ENCODE results near the gene CRYAB.
"Not testable (repeated sequence)": the region's sequence is repeated elsewhere in the genome, so short reads cannot be mapped to it uniquely, and the experiment has no call there.

Gene CRYAB

GRCh38 chr11:111933176-111933575 is 21.6 kb upstream of the CRYAB start:
- DNase-seq: not testable (repeated sequence)

DNA sequence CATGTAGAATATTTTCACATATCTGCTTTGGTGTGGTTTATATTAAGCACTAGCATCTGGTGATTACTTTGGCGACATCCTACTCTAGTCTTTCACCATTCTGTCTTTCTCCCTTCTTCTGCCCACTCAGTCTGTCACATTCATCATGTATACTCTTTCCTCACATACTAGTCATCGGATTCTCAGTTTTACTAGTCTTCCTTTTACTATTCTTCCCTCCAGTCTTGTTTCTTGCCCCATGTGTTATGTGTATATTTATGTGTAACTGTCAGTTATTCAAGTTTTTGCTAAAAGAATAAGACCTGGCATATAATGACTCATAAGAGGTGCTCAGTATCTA is 21.0 kb upstream of the CRYAB start:
- no peak for DNase-seq

- no peak for DNase-seq
Observed at GRCh38 chr11:111930472-111930871, 18.9 kb upstream of the CRYAB start.

DNA sequence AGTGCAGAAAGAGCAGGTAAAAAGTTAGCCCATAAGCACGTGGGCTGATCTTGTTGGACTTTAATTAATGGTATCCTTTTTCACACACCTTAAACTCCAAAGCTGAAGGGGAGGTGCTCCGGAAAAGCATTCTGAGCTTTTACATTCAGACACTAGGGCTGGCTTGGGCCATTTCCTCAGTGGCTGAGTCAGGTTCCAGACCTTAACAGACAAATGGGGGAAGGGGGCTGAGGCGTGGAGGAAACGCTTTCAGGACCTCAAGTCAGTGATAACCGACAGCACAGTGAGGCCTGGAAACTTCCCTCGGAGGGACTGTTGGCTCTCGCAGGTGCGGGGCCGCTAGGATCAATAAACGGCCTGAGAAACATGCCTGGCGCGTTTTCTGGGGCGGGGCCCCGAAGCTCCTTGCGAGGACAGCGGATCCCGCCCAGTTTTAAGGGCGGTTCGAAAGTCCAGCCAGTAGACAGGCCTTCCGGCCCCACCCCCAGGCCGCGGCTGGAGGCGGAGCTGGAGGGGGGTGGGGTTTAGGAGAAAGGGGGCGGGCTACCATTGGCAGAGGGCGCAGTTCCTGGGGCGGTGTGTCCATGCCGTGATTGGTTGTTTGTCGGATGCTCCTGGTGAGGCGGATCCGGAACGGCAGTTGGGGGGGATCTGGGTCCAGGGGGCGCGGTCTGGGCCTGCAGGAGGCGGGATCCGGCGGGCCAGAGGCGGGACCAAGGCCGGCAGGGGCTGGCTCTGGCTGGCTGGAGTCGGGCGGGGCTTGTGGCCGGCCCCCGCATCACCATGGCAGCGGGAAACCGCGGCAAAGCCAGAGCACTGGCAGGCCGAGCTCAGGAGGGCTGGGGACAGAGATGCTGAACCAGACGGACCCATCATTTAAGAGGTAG is 15.2 kb upstream of the CRYAB start:
- peak; percentile 96 for DNase-seq

GRCh38 chr11:111925953-111926352 is 14.4 kb upstream of the CRYAB start:
- no peak for DNase-seq

GRCh38 chr11:111923951-111924350 is 12.4 kb upstream of the CRYAB start:
- DNase-seq: peak; percentile 35

- peak; percentile 86 for DNase-seq
Observed at GRCh38 chr11:111923351-111923788, 11.8 kb upstream of the CRYAB start.

DNA sequence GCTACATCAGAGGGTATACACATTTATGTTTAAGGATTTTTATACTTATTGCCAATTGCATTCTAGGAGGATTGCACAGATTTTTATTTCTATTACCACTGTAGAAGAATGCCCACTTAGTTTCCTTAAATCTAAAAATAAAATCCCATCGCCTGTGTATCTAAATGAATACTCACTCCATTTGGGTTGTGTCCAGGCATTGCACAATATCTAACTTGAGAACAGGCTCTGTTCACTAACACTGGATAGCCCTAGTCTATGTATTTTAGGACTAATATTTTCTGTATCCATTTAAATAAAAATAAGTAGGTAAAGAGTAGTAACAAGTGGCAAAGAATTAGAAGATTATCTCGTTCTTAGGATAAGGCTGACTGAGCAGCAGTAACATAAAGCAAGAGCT is 11.2 kb upstream of the CRYAB start:
- DNase-seq: peak; percentile 86

DNA sequence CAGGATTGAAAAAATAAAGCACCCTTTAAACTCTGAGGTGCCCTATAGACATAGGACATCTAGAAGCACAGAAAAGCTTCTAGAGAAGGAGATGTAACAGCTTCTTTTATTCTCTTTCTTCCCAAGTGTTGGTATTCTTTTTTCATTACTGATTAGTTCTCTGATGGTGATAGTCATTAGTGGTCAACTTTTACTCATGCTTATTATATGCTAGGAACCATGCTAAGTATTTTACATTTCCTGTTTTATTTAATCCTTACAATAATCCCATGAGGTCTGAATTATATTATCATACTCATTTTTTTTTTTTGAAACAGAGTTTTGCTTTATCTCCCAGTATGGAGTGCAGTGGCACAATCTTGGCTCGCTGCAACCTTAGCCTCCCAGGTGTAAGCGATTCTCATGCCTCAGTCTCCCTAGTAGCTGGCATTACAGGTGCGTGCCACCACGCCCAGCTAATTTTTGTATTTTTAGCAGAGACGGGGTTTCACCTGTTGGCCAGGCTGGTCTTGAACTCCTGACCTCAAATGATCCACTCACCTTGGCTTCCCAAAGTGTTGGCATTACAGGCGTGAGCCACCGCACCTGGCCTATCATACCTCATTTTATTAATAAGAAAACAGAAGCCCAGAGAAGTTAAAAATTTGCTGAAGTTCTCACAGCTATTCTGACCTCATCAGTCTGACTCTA is 10.1 kb upstream of the CRYAB start:
- DNase-seq: peak; percentile 52

GRCh38 chr11:111920908-111921307 is 9.3 kb upstream of the CRYAB start:
- no peak for DNase-seq

- DNase-seq: peak; percentile 63
Observed at GRCh38 chr11:111918390-111919256, 7.1 kb upstream of the CRYAB start, which contains the start of gene C11orf52. C11orf52 (plus strand) TSS chr11:111918913; CDS start chr11:111918973, 60 bp downstream.

DNA sequence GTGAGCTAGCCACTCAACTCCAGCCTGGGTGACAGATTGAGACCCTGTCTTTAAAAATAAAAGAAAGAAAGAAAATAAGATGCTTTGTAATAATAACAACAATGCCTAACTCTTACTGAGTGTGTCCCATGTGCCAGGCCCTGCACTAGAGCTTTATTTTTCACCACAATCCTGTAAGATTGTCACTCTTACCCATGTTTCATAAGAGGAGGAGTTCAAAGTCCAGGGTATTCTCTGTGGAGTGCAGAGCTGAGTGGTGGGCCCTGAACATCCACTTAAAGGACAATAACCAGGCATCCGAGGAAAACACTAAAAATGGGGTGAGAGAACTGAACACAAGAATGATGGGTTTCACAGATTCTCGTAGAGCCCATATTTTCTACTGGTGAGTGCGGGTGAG is 6.2 kb upstream of the CRYAB start:
- DNase-seq: no peak

GRCh38 chr11:111917312-111917711 is 5.7 kb upstream of the CRYAB start:
- DNase-seq: no peak

- no peak for DNase-seq
Observed at GRCh38 chr11:111916768-111917167, 5.2 kb upstream of the CRYAB start.

GRCh38 chr11:111913997-111914396 is 2.4 kb upstream of the CRYAB start:
- DNase-seq: peak; percentile 97

DNA sequence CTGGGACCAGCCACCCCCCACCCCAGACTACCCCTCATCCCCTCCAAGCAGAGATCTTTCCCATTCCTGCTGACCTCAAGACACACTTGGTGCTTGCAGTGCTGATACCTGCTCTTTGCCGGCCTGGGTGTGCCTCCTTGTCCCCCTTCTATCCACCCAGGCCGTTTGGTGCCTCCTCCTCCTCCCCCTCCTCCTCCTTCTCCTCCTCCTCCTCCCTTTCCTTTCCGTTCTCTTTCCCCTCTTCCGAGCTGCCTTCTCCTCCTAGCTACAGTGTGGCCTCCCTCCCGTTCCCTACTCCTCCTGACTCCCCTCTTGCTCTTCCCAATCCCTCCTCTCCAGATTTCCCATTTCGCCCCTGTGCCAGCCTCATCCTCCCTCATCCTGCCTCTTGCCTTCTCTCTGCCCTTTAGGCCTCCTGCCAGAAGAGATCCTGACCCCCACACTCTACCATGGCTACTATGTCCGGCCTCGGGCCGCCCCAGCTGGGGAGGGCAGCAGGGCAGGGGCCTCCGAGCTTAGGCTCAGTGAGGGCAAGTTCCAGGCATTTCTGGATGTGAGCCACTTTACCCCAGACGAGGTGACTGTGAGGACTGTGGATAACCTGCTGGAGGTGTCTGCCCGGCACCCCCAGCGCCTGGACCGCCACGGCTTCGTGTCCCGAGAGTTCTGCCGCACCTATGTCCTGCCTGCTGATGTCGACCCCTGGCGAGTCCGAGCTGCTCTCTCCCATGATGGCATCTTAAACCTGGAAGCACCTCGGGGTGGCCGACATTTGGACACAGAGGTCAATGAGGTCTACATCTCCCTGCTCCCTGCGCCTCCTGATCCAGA is 1.7 kb upstream of the CRYAB start:
- DNase-seq: peak; percentile 74

- peak; percentile 35 for DNase-seq
Observed at GRCh38 chr11:111912535-111912934, 965 bp upstream of the CRYAB start, which contains the start of gene HSPB2. HSPB2 (plus strand) TSS chr11:111912734; CDS start chr11:111912830, 96 bp downstream.

DNA sequence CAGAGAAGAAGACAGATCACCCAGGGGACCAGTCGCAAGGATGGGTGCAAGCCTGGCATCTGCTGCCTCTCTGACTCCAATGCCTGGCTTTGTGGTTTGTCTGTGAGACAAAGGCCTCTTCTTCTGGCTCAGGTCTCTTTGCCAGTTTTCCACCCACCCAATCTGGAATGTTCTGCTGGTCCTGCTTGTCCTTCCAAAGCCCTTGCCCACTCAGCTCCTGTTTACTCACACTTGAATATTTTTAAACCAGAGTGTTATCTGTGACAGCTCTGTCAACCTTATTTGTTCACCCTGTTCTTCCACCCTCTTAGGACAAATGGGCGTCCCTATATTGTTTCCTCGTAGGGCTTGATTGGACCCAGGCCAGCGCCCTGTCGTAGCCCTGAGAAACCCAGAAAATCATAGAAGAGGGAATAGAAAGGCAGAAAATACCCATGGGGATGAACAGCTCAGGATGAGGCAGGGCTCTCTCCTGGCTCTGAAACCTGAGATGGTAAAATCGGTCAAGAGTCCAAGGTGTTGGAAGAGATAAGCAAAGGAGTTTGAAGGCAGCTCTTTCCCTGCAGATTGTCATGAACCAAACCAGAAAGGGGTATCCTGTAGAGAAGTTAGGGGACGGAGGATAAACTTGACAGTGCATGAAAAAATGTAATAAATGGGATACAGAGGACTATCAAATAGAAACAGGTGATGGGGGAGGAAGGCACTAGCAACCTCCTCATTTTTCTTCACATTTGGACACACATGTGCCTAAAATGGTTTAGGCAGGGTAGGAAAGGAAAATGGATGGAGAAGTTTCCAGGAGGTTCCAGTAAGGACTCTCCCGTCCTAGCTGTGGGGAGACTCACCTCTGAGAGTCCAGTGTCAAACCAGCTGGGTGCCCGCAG is 651 bp downstream of the CRYAB start:
- DNase-seq: no peak

DNA sequence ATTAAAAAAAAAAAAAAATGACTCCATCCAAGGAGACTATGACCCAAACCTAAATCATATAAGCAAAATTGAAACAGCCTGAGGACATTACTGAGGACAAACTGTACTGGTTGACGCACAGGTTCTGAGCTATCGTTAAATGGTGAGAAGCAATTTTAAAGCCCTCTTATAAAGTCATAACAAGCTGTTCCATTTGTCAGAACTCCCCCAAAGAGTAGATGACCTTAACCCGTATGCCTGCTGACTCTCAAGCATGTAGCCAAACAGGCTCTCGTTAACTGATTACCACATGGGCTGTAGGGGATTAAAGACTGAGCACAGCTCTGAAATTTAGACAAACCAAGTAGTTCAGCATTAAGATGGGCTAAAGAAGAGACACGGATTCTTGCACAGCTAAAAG is 2.2 kb downstream of the CRYAB start:
- DNase-seq: no peak

DNA sequence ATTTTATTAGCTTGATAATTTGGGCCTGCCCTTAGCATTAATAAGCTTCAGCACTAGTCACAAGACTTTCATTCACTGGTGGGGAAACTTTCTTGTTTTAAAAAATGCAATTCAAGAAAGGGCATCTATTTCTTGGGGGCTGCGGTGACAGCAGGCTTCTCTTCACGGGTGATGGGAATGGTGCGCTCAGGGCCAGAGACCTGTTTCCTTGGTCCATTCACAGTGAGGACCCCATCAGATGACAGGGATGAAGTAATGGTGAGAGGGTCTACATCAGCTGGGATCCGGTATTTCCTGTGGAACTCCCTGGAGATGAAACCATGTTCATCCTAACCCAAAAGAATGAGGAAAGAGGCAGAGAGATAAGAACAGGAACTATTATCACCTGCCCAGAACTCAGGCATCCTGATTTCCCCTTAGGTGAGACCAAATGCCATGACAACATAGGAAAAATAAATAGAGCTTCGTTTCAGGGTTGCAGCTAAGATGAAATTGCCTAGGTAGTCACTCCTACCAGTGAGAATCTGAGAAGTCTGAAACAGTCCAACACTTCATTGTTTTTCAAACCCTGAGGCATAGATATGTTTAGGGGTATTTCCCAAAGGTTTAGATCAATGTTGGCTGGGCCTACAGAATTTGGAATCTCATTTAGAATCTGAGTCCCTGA is 2.8 kb downstream of the CRYAB start:
- DNase-seq: no peak

Data from fibroblast of skin of back (primary cell).